Neural cell (in vitro differentiated cells): ENCODE measurements around the gene AP2B1. TPM values are rescaled to one million over a fixed set of nuclear protein-coding genes. Genes with fewer than 3 reads are reported as not detected.

Experiments
- H2AFZ ChIP-seq: fragments of 200-600, 300-800 bp; sonication (generic), shearing (Covaris generic); 2 replicates; pipeline ENCODE4 v1.6.0; 2014; ENCODE audit warnings: low read depth, mild to moderate bottlenecking, antibody characterized with exemption, low read length, moderate library complexity
- H3F3A ChIP-seq: fragments of 200-600 bp; shearing (Covaris generic); 2 replicates; pipeline ENCODE4 v1.6.1; 2016; ENCODE audit warnings: mild to moderate bottlenecking, moderate library complexity, mixed read lengths, antibody characterized with exemption, low read length; ENCODE audit not compliant: insufficient read depth, poor library complexity, severe bottlenecking
- H3K27ac ChIP-seq: fragments of 200-600, 300-800 bp; sonication (generic), shearing (Covaris generic); 2 replicates; pipeline ENCODE4 v1.5.1; 2014; ENCODE audit warnings: mild to moderate bottlenecking, low read length, moderate library complexity
- H3K27me3 ChIP-seq: fragments of 300-800, 200-600 bp; sonication (generic), shearing (Covaris generic); 2 replicates; pipeline ENCODE4 v1.6.0; 2014; ENCODE audit warnings: mild to moderate bottlenecking, low read depth, low read length, moderate library complexity; ENCODE audit not compliant: insufficient read depth
- H3K36me3 ChIP-seq: fragments of 300-800, 200-600 bp; sonication (generic), shearing (Covaris generic); 2 replicates; pipeline ENCODE4 v1.5.1; 2014; ENCODE audit warnings: mild to moderate bottlenecking, antibody characterized with exemption, low read length, moderate library complexity; ENCODE audit not compliant: insufficient read depth
- H3K4me2 ChIP-seq: fragments of 300-800, 200-600 bp; sonication (generic), shearing (Covaris generic); 2 replicates; pipeline ENCODE4 v1.6.0; 2014; ENCODE audit warnings: mild to moderate bottlenecking, low read length
- H3K4me3 ChIP-seq: fragments of 300-800, 200-600 bp; sonication (generic), shearing (Covaris generic); 2 replicates; pipeline ENCODE4 v1.5.1; 2014; ENCODE audit warnings: mild to moderate bottlenecking, low read length, moderate library complexity
- H3K79me2 ChIP-seq: fragments of 200-600 bp; shearing (Covaris generic); replicated peaks from 2 replicates; pipeline ENCODE4 v1.6.0; 2014; ENCODE audit warnings: mild to moderate bottlenecking, low read length, moderate library complexity; ENCODE audit not compliant: insufficient read depth
- H3K9ac ChIP-seq: fragments of 300-800, 200-600 bp; sonication (generic), shearing (Covaris generic); 2 replicates; pipeline ENCODE4 v1.6.1; 2016; ENCODE audit warnings: mild to moderate bottlenecking, low read length, mixed read lengths
- H3K9me2 ChIP-seq: fragments of 200-600 bp; shearing (Covaris generic); 2 replicates; pipeline ENCODE4 v1.6.1; 2016; ENCODE audit warnings: mild to moderate bottlenecking, low read length, mixed read lengths; ENCODE audit not compliant: insufficient read depth
- H3K9me3 ChIP-seq: fragments of 200-600, 300-800 bp; sonication (generic), shearing (Covaris generic); 2 replicates; pipeline ENCODE4 v1.6.1; 2016; ENCODE audit warnings: mild to moderate bottlenecking, mixed run types, low read length, moderate library complexity, mixed read lengths
- H4K20me1 ChIP-seq: fragments of 200-600 bp; shearing (Covaris generic); 2 replicates; pipeline ENCODE4 v1.6.1; 2016; ENCODE audit warnings: mild to moderate bottlenecking, mixed run types; ENCODE audit not compliant: insufficient read depth
- CTCF ChIP-seq: fragments of 450-650 bp; IDR thresholded peaks from 2 replicates; pipeline ENCODE4 v1.5.1; 2014; ENCODE audit warnings: antibody characterized with exemption, mild to moderate bottlenecking, moderate library complexity; ENCODE audit not compliant: poor library complexity, severe bottlenecking
- EP300 ChIP-seq: fragments of 450-650 bp; conservative IDR thresholded peaks from 2 replicates; pipeline ENCODE4 v1.6.1; 2014; ENCODE audit warnings: antibody characterized with exemption, mild to moderate bottlenecking, moderate library complexity; ENCODE audit not compliant: poor library complexity, severe bottlenecking
- EZH2 ChIP-seq: fragments of 200-600, 300-800 bp; shearing (Covaris generic), sonication (generic); IDR thresholded peaks from 2 replicates; pipeline ENCODE4 v1.6.1; 2014; ENCODE audit warnings: antibody characterized with exemption, low read length, borderline replicate concordance, mild to moderate bottlenecking; ENCODE audit not compliant: insufficient read depth, poor library complexity, severe bottlenecking
- MXI1 ChIP-seq: fragments of 450-650 bp; conservative IDR thresholded peaks from 2 replicates; pipeline ENCODE4 v1.6.1; 2014; ENCODE audit warnings: antibody characterized with exemption, mild to moderate bottlenecking; ENCODE audit not compliant: poor library complexity, severe bottlenecking
- POLR2AphosphoS5 ChIP-seq: IDR thresholded peaks from 2 replicates; pipeline ENCODE4 v1.6.1; 2012
- RAD21 ChIP-seq: fragments of 450-650 bp; conservative IDR thresholded peaks from 2 replicates; pipeline ENCODE4 v1.6.1; 2014; ENCODE audit warnings: antibody characterized with exemption, mild to moderate bottlenecking, moderate library complexity
- REST ChIP-seq: IDR thresholded peaks from 2 replicates; pipeline ENCODE4 v1.6.1; 2012; ENCODE audit warnings: borderline replicate concordance
- SMC3 ChIP-seq: fragments of 450-650 bp; conservative IDR thresholded peaks from 2 replicates; pipeline ENCODE4 v1.6.1; 2014; ENCODE audit warnings: antibody characterized with exemption, mild to moderate bottlenecking, moderate library complexity; ENCODE audit not compliant: poor library complexity
- TAF1 ChIP-seq: IDR thresholded peaks from 2 replicates; pipeline ENCODE4 v1.6.1; 2012; ENCODE audit warnings: low read depth
- polyA plus RNA-seq: library from polyadenylated mRNA; depleted of rRNA; stranded (reverse); fragments of >200 nt; gene quantifications from 2 replicates; pipeline ENCODE4 v1.2.3, GENCODE V29; 2014

The AP2B1 gene
- polyA plus RNA-seq, 1 donor from 2014 or later, result 59.5 TPM

- Histone ChIP-seq H3K4me2 (no peak overlapping the region), H3K27me3 (no peaks in the 10 kb centered on the region), H3K27ac (no peak overlapping the region), H3K9me3 (no peaks in the 10 kb centered on the region), H3K9me2 (no peaks in the 10 kb centered on the region), H4K20me1 (no peaks in the 10 kb centered on the region), H3K79me2 (no peaks in the 10 kb centered on the region), H3K4me3 (no peak overlapping the region), H3K36me3 (peaks cover 15% of the 10 kb centered on the region), H3F3A (no peaks in the 10 kb centered on the region), H2AFZ (no peak overlapping the region), H3K9ac (no peak overlapping the region)
- TF ChIP-seq EP300 (no peak), SMC3 (no peak), POLR2AphosphoS5 (no peak), EZH2 (no peak), REST (no peak), MXI1 (no peak), TAF1 (no peak), CTCF (no peak), RAD21 (no peak)
Observed at GRCh38 chr17:35666070-35666469, 78.9 kb downstream of the AP2B1 start.

GRCh38 chr17:35666967-35667532 is 79.9 kb downstream of the AP2B1 start:
- peak overlapping the region; percentile 11 for H3K4me3 ChIP-seq

More at GRCh38 chr17:35666967-35667532, 79.9 kb downstream of the AP2B1 start:
- no peaks in the 10 kb centered on the region for H3K79me2 ChIP-seq
- H3K9me3 ChIP-seq, result no peaks in the 10 kb centered on the region
- peak overlapping the region; percentile 39 for H3K4me2 ChIP-seq
- no peak overlapping the region for H3K9ac ChIP-seq
- no peaks in the 10 kb centered on the region for H3K27me3 ChIP-seq
- no peak overlapping the region for H2AFZ ChIP-seq
- H4K20me1 ChIP-seq, result no peaks in the 10 kb centered on the region
- no peaks in the 10 kb centered on the region for H3K9me2 ChIP-seq
- H3K27ac ChIP-seq, result peak overlapping the region; percentile 43
- no peak for TF ChIP-seq TAF1
- TF ChIP-seq RAD21, result no peak
- peak; percentile 72 for TF ChIP-seq POLR2AphosphoS5
- no peak for TF ChIP-seq REST
- TF ChIP-seq SMC3, result no peak
- peak; percentile 80 for TF ChIP-seq EP300
- no peak for TF ChIP-seq CTCF
- H3K36me3 ChIP-seq, result peaks cover 21% of the 10 kb centered on the region
- H3F3A ChIP-seq, result no peaks in the 10 kb centered on the region
